Fibroblast of villous mesenchyme (primary cell): ENCODE data around the gene DVL3. TPM values are rescaled to one million over a fixed set of nuclear protein-coding genes. Genes with fewer than 3 reads are reported as not detected.

Experiments used
- DNase-seq: peaks from one replicate; pipeline ENCODE4 v3.0.0-alpha.2; 2010; ENCODE audit warnings: low read depth
- H3K4me3 ChIP-seq: 2 replicates; pipeline ENCODE4 v1.5.1; 2011; ENCODE audit warnings: low read depth, mild to moderate bottlenecking, low read length
- CTCF ChIP-seq: IDR thresholded peaks from 2 replicates; pipeline ENCODE4 v1.5.1; 2012; ENCODE audit warnings: low read depth, mild to moderate bottlenecking, low read length; ENCODE audit not compliant: insufficient read depth
- total RNA-seq: library from RNA; depleted of rRNA; stranded (reverse); fragments of >200 nt; gene quantifications from 2 replicates; pipeline ENCODE4 v1.2.3, GENCODE V29; 2012

Gene DVL3
- total RNA-seq, 1 donor = 39.3 TPM

GRCh38 chr3:184171562-184171961 lies 16.4 kb downstream of the DVL3 start:
- TF ChIP-seq CTCF = no peak
- H3K4me3 ChIP-seq = no peak overlapping the region
- peak; percentile 38 for DNase-seq

GRCh38 chr3:184172681-184173373 lies 17.6 kb downstream of the DVL3 start:
- no peak for TF ChIP-seq CTCF
- peak; percentile 62 for DNase-seq
- no peak overlapping the region for H3K4me3 ChIP-seq

- no peak for DNase-seq
- TF ChIP-seq CTCF = no peak
- H3K4me3 ChIP-seq = no peak overlapping the region
Measured at GRCh38 chr3:184173374-184173722, 18.2 kb downstream of the DVL3 start.

GRCh38 chr3:184174284-184174645 lies 19.1 kb downstream of the DVL3 start:
- DNase-seq = no peak
- H3K4me3 ChIP-seq = no peak overlapping the region
- no peak for TF ChIP-seq CTCF

GRCh38 chr3:184174646-184175492 lies 19.7 kb downstream of the DVL3 start, which contains the start of gene AP2M1:
AP2M1 (plus strand) TSS chr3:184174855; CDS start chr3:184176994, 2,139 bp downstream.
- DNase-seq = peak; percentile 100
- no peak for TF ChIP-seq CTCF
- H3K4me3 ChIP-seq = peak within 1 kb of the TSS; percentile 90

- TF ChIP-seq CTCF = no peak
- H3K4me3 ChIP-seq = peak overlapping the region; percentile 90
- DNase-seq = no peak
Measured at GRCh38 chr3:184175506-184175905, 20.3 kb downstream of the DVL3 start.
